A549 (cell line): ENCODE data around the gene SAPCD2. TPM values are rescaled to one million over a fixed set of nuclear protein-coding genes. Genes with fewer than 3 reads are reported as not detected.
A peak's percentile ranks its signal among the peaks of the same experiment; 100 is the strongest.

Source experiments
- ATAC-seq, 2 experiments: fragments of 200-7000 bp in 1 of 2; fragments of >200 bp in 1 of 2; cut with Nextera tagmentation in 1 of 2; cut with Tn5 transposase in 1 of 2; 3 replicates each; pipeline versions ENCODE4 v1.8.0 to v1.9.1; 2018 to 2020; ENCODE audit warnings: mild to moderate bottlenecking in 1 of 2, moderate library complexity in 1 of 2
- CTCF ChIA-PET: fragments of 300-600 bp; sonication (Branson Sonifier 250); formaldehyde crosslinking; extraction: SDS; loops from one replicate; lab custom pipeline; 2021; ENCODE audit warnings: antibody characterized with exemption, inconsistent platforms; lab: Yijun Ruan, JAX
- POLR2A ChIA-PET: fragments of 350-600 bp; formaldehyde crosslinking; extraction: SDS; loops from one replicate; lab custom pipeline; 2021; ENCODE audit warnings: antibody characterized with exemption, inconsistent platforms; lab: Yijun Ruan, JAX
- DNase-seq, 2 experiments: peaks; one replicate each; pipeline versions ENCODE4 v3.0.0 to v3.0.0-alpha.2; 2011 to 2016; ENCODE audit warnings: low read depth in 1 of 2, low spot score in 1 of 2
- FAIRE-seq: peaks from 2 replicates; lab custom pipeline; 2011; peaks lifted over from hg19 to GRCh38; lab: Jason Lieb, UNC
- H3K27ac ChIP-seq, 2 experiments: fragments of >200 bp; sonication (Bioruptor Twin); formaldehyde crosslinking; 3 replicates each; pipeline ENCODE4 v1.5.1; 2016 to 2017
- H3K4me1 ChIP-seq: fragments of >200 bp; sonication (Bioruptor Twin); formaldehyde crosslinking; 3 replicates; pipeline ENCODE4 v1.6.1; 2016
- H3K4me2 ChIP-seq: fragments of >200 bp; sonication (Bioruptor Twin); formaldehyde crosslinking; 3 replicates; pipeline ENCODE4 v1.6.1; 2016
- H3K4me3 ChIP-seq: fragments of >200 bp; sonication (Bioruptor Twin); formaldehyde crosslinking; 3 replicates; pipeline ENCODE4 v1.5.1; 2016
- H3K9me3 ChIP-seq: fragments of >200 bp; sonication (Bioruptor Twin); formaldehyde crosslinking; 3 replicates; pipeline ENCODE4 v1.6.1; 2016
- CHD4 ChIP-seq: fragments of 200-600 bp; sonication (generic); IDR thresholded peaks from 2 replicates; pipeline ENCODE4 v1.6.1; 2016; ENCODE audit warnings: antibody characterized with exemption, mild to moderate bottlenecking, borderline replicate concordance
- EHF ChIP-seq: fragments of 250-450 bp; sonication (Bioruptor Pico); IDR thresholded peaks from 2 replicates; pipeline ENCODE4 v1.5.0; 2020; ENCODE audit warnings: mild to moderate bottlenecking
- EHMT2 ChIP-seq: fragments of 200-600 bp; sonication (generic); IDR thresholded peaks from 2 replicates; pipeline ENCODE4 v1.6.1; 2016; ENCODE audit warnings: antibody characterized with exemption, low read depth, mild to moderate bottlenecking, moderate library complexity
- EP300 ChIP-seq, 2 experiments: fragments of >200 bp; sonication (Bioruptor Twin); formaldehyde crosslinking; IDR thresholded peaks; 2 replicates in 1 of 2; 3 replicates in 1 of 2; pipeline ENCODE4 v1.6.1; 2016 to 2017
- FOSB ChIP-seq: fragments of 250-450 bp; sonication (Bioruptor Pico); IDR thresholded peaks from 2 replicates; pipeline ENCODE4 v1.5.0; 2020; ENCODE audit warnings: mild to moderate bottlenecking, moderate library complexity
- HDAC2 ChIP-seq: fragments of 200-600 bp; sonication (generic); IDR thresholded peaks from 2 replicates; pipeline ENCODE4 v1.6.1; 2016
- NPAS2 ChIP-seq: fragments of 250-450 bp; sonication (Bioruptor Pico); IDR thresholded peaks from 2 replicates; pipeline ENCODE4 v1.8.0; 2022; ENCODE audit warnings: mild to moderate bottlenecking, moderate library complexity, borderline replicate concordance
- PHF8 ChIP-seq: fragments of 200-600 bp; sonication (generic); IDR thresholded peaks from 2 replicates; pipeline ENCODE4 v1.6.1; 2016; ENCODE audit warnings: low read depth, mild to moderate bottlenecking, antibody characterized with exemption, moderate library complexity, borderline replicate concordance
- RAD21 ChIP-seq, 2 experiments: fragments of >200 bp in 1 of 2; sonication (Bioruptor Twin) in 1 of 2; formaldehyde crosslinking in 1 of 2; IDR thresholded peaks in 1 of 2; conservative IDR thresholded peaks in 1 of 2; 2 replicates in 1 of 2; 3 replicates in 1 of 2; pipeline ENCODE4 v1.6.1; 2012 to 2018; ENCODE audit warnings: inconsistent platforms in 1 of 2
- RCOR1 ChIP-seq: fragments of 150-350 bp; IDR thresholded peaks from 2 replicates; pipeline ENCODE4 v1.6.1; 2014; ENCODE audit warnings: antibody characterized with exemption, low read length, low read depth
- RNF2 ChIP-seq: fragments of 200-600 bp; sonication (generic); IDR thresholded peaks from 2 replicates; pipeline ENCODE4 v1.6.1; 2016; ENCODE audit warnings: low read depth, mild to moderate bottlenecking, antibody characterized with exemption, moderate library complexity, borderline replicate concordance
- SMC3 ChIP-seq: fragments of >200 bp; sonication (Bioruptor Twin); formaldehyde crosslinking; IDR thresholded peaks from 3 replicates; pipeline ENCODE4 v1.6.1; 2018; ENCODE audit warnings: inconsistent platforms
- TFCP2L1 ChIP-seq: fragments of 250-450 bp; sonication (Bioruptor Pico); IDR thresholded peaks from 2 replicates; pipeline ENCODE4 v1.5.0; 2021; ENCODE audit warnings: mild to moderate bottlenecking
- TP53 ChIP-seq: fragments of 250-450 bp; sonication (Bioruptor Pico); IDR thresholded peaks from 2 replicates; pipeline ENCODE4 v1.5.0; 2021; ENCODE audit warnings: mild to moderate bottlenecking, moderate library complexity
- USF2 ChIP-seq: fragments of 450-650 bp; IDR thresholded peaks from 2 replicates; pipeline ENCODE4 v1.6.1; 2014; ENCODE audit warnings: antibody characterized with exemption
- ZFP36 ChIP-seq: fragments of 450-650 bp; IDR thresholded peaks from 2 replicates; pipeline ENCODE4 v1.6.1; 2014; ENCODE audit warnings: borderline replicate concordance; ENCODE audit not compliant: partially characterized antibody
- WGBS: methylation state at CpG from one replicate; pipeline ENCODE4 v1.1.6; 2017; ENCODE audit errors: missing lambda C conversion rate; 5-methylcytosine and 5-hydroxymethylcytosine counted together
- polyA plus RNA-seq, 4 experiments: library from polyadenylated mRNA; depleted of rRNA in 3 of 4; stranded (reverse); fragments of >200 nt; fragmentation: RNase III in 1 of 4; extraction: RNeasy Plus Mini Kit Qiagen cat#74134 plus additional on column Dnase treatment in 1 of 4; gene quantifications; 2 replicates in 3 of 4; 3 replicates in 1 of 4; pipeline ENCODE4 v1.2.3, GENCODE V29; 2011 to 2017
- TF ChIP-seq, protein P1 (sequence below): fragments of 250-450 bp; sonication (Bioruptor Pico); IDR thresholded peaks from 2 replicates; pipeline ENCODE4 v1.5.0; 2020; ENCODE audit warnings: low read depth, mild to moderate bottlenecking, moderate library complexity
- TF ChIP-seq, protein P2 (sequence below): IDR thresholded peaks from 2 replicates; pipeline ENCODE4 v1.6.1; 2012; ENCODE audit warnings: low read depth, borderline replicate concordance

Gene SAPCD2
- polyA plus RNA-seq, 2 of the 4 experiments (the other 2 are of a cell fraction): 6.9 to 14.6 TPM

DNA sequence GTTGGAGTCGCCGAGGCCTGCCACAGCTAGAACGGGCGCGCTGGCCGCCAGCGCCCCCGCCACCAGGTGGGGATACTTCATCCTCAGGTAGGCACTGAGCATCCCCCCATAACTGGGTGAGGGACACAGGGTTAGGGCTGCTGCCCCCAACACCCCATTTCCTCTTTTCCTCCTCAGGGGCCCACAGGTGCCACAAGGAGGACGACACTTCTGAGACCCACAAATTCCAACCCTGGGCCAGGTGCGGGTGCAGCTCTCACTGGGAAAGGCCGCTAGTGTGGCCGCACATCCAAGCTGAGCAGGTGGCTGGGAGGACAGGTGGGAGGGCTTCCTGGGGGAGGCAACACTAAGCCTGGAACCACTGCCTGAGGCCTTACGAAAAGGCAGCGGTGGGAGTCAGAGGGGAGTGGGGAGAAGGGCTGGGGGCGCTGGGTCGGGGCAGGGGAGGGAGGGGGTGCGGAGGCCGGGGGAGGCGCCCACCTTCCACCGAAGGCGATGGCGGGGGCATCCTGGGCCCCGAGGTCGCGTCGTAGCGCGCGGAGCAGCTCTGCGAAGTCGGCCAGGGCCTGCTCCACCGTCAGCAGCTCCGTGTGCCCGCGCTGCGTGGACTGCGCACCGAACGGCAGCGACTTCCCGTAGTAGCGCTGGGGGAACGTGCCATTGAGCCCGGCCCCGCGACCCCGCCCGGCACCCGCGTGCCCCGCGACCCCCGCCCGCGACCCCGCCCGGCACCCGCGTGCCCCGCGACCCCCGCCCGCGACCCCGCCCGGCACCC, 43.2 kb upstream of the SAPCD2 start:
- ATAC-seq: no peak
- Histone ChIP-seq H3K9me3 (no peaks in the 10 kb centered on the region), H3K4me1 (peaks cover 6% of the 10 kb centered on the region; the same call in 2 of the 3 replicates), H3K4me2 (peak overlapping the region; percentile 100), H3K4me3 (peak overlapping the region; percentile 69; the same call in 2 of the 3 replicates), H3K27ac (peak overlapping the region; percentile 96 to 97; a peak in 4 of 6 replicates)
- peak in 1 of 2 experiments; percentile 25 for DNase-seq
- ChIA-PET POLR2A (interaction anchor here (0.7 to 1.3 kb wide), 4 partner anchors 16 to 129 kb away, joined by 3 to 4 read pairs (median 4); partner anchors contain the start of gene MAN1B1), CTCF (interaction anchor here (0.5 to 2.9 kb wide), 6 partner anchors 8 to 123 kb away, joined by 3 to 15 read pairs (median 3); partner anchors contain the start of gene NPDC1)
- TF ChIP-seq HDAC2 (no peak), ZFP36 (peak; percentile 64)
- WGBS: 93% methylated on average over 30 of the region's 66 CpGs
- FAIRE-seq: no peak

GRCh38 chr9:137112564-137113384, 42.4 kb upstream of the SAPCD2 start:
- H3K4me2 ChIP-seq: no peak overlapping the region
- peaks cover 6% of the 10 kb centered on the region; the same call in 2 of the 3 replicates for H3K4me1 ChIP-seq
- no peak for FAIRE-seq
- ChIA-PET CTCF (interaction anchor here (0.9 to 2.9 kb wide), 5 partner anchors 22 to 124 kb away, joined by 3 to 15 read pairs (median 3); partner anchors contain the start of gene NPDC1), POLR2A (interaction anchor here (0.7 to 1.3 kb wide), 3 partner anchors 17 to 130 kb away, joined by 3 to 4 read pairs (median 3); no protein-coding TSS in a partner anchor)
- TF ChIP-seq HDAC2 (no peak), RCOR1 (no peak), EP300 (IDR thresholded peaks at IDR 0.05) (no peak), CHD4 (no peak), EHF (no peak), USF2 (no peak), TFCP2L1 (CRISPR knock-in tag) (no peak), FOSB (CRISPR knock-in tag) (no peak), TP53 (no peak), RNF2 (no peak), RAD21 (conservative IDR thresholded peaks at IDR 0.05 in 1 of 2, IDR thresholded peaks at IDR 0.05 in 1 of 2) (no peak), PHF8 (no peak), NPAS2 (CRISPR knock-in tag) (no peak), SMC3 (no peak), EHMT2 (no peak)
- TF ChIP-seq, protein P1, sequence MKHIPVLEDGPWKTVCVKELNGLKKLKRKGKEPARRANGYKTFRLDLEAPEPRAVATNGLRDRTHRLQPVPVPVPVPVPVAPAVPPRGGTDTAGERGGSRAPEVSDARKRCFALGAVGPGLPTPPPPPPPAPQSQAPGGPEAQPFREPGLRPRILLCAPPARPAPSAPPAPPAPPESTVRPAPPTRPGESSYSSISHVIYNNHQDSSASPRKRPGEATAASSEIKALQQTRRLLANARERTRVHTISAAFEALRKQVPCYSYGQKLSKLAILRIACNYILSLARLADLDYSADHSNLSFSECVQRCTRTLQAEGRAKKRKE: no peak
- TF ChIP-seq, protein P2, sequence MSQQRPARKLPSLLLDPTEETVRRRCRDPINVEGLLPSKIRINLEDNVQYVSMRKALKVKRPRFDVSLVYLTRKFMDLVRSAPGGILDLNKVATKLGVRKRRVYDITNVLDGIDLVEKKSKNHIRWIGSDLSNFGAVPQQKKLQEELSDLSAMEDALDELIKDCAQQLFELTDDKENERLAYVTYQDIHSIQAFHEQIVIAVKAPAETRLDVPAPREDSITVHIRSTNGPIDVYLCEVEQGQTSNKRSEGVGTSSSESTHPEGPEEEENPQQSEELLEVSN: no peak
- no peak overlapping the region for H3K27ac ChIP-seq
- no peaks in the 10 kb centered on the region for H3K9me3 ChIP-seq
- ATAC-seq: no peak
- peak in 1 of 2 experiments; percentile 31 for DNase-seq
- no peak overlapping the region for H3K4me3 ChIP-seq
- WGBS: 98% methylated on average over 22 of the region's 42 CpGs
